ENCODE results near the gene CCDC102A. TPM values are rescaled to one million over a fixed set of nuclear protein-coding genes. Genes with fewer than 3 reads are reported as not detected.

Gene CCDC102A
- total RNA-seq, 1 donor from 2014 or later = 15.5 TPM

DNA sequence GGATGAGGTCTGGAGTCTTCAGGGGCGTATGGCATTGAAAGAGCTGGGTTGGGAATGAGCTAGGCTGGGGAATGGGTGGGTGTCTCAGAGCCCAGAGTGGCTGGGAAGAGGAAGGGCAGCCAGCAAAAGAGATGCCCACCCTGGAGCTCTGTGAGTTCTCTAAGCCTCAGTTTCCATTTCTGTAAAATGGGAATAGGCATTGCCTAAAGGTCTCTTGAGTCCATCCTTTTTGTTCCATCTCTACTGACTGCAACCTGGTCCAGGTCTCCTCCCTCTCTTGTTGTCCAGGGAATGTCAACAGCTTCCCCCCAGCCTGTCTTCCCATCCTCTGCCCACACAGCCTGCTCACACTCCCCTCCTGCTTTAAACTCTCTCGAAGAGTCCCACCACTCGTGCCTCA, 19.6 kb downstream of the CCDC102A start:
- POLR2A ChIA-PET = no interaction called here
- intact Hi-C loops (cut with micrococcal nuclease) = no loop called here
- Mint-ChIP-seq H3K4me3 (no peak overlapping the region), H3K36me3 (ENCODE audit: low read depth) (peaks cover 62% of the 10 kb centered on the region), H3K9me3 (no peaks in the 10 kb centered on the region), H3K4me1 (peaks cover 10% of the 10 kb centered on the region), H3K27ac (no peak overlapping the region), H3K27me3 (no peaks in the 10 kb centered on the region)
- TF ChIP-seq, protein P1, sequence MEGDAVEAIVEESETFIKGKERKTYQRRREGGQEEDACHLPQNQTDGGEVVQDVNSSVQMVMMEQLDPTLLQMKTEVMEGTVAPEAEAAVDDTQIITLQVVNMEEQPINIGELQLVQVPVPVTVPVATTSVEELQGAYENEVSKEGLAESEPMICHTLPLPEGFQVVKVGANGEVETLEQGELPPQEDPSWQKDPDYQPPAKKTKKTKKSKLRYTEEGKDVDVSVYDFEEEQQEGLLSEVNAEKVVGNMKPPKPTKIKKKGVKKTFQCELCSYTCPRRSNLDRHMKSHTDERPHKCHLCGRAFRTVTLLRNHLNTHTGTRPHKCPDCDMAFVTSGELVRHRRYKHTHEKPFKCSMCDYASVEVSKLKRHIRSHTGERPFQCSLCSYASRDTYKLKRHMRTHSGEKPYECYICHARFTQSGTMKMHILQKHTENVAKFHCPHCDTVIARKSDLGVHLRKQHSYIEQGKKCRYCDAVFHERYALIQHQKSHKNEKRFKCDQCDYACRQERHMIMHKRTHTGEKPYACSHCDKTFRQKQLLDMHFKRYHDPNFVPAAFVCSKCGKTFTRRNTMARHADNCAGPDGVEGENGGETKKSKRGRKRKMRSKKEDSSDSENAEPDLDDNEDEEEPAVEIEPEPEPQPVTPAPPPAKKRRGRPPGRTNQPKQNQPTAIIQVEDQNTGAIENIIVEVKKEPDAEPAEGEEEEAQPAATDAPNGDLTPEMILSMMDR (IDR thresholded peaks at IDR 0.05) = no peak
- ATAC-seq (ENCODE audit: low read depth) (no peak), DNase-seq (no peak)
- CTCF ChIA-PET = interaction anchor here (5.4 to 5.5 kb wide), 2 partner anchors 59 to 99 kb away, joined by 49 to 51 read pairs; no protein-coding TSS in a partner anchor

DNA sequence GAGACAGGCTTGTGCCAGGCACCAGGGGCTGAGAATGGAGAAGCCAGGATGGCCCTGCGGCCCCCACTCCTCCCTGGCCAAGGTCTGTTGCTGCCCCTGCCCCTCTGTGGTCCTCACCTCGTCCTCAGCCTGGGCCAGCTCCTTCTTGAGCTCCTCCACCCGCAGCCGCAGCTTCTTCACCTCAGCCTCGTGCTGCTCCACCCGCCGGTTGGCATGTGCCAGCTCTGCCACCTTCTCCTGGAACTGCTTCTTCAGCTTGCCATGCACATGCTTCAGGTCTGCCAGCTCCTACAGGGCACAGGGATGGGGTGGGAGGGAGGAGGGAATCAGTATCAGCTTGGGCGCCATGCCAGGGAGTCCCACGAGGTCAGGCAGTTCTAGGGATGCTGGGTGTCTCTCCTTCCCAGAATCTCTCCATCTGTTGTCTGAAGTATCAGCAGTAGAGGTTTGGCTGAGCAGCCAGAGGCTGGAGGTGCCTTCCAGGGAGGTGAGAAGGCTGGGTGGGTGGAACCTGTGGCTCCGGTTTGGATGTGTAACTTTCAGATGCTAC, 20.1 kb downstream of the CCDC102A start:
- ATAC-seq (ENCODE audit: low read depth) (no peak), DNase-seq (no peak)
- H3K9me3 Mint-ChIP-seq = no peaks in the 10 kb centered on the region
- H3K4me1 Mint-ChIP-seq = peaks cover 8% of the 10 kb centered on the region
- ChIA-PET POLR2A (interaction anchor here (0.6 kb wide), 1 partner anchor 27 kb away, joined by 3 read pairs; no protein-coding TSS in a partner anchor), CTCF (interaction anchor here (5.4 kb wide), 1 partner anchor 60 kb away, joined by 49 read pairs; no protein-coding TSS in a partner anchor)
- no peak overlapping the region for H3K4me3 Mint-ChIP-seq
- peaks cover 64% of the 10 kb centered on the region for H3K36me3 Mint-ChIP-seq (ENCODE audit: low read depth)
- H3K27me3 Mint-ChIP-seq = no peaks in the 10 kb centered on the region
- no peak overlapping the region for H3K27ac Mint-ChIP-seq
- TF ChIP-seq, protein P1 (IDR thresholded peaks at IDR 0.05) = no peak
- intact Hi-C loops (cut with micrococcal nuclease) = no loop called here

DNA sequence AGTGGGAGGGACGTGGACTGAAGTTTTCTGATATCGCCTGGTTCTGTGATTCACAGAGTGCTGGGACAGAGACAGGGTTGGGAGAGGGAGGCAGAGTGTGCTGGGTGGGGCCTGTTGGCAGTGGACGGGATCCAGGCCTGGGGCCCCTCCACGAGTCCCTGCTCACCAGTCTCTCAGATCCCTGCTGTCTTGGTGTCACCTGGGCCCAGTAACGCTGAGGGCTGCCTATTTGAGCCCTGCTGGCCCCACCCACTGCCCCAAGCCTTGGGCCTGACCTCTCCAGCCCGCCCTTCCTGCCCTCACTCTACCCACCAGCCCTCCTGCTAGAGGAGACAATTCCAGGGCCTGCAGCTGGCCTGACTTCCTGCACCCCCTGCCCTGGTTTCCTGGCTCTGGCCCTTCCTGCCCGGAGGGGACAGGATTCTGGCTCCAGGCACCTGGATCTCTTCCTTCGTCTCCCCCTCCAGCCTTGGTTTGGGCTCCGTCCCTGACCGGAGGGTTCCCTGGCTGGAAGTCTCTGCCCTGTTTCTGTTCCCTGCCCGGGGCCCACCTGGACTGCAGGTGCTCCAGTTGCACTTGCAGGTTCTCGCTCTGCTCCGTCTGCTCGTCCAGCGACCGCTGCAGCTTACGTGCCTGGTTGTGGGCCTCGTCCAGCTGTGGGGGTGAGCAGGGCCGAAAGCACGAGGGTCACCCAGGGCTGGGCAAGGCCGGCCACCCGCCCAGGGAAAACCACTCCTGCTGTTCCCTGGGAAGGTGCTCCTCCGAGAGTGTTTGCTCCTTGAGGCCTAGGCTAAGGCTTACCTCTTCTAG, 21.4 kb downstream of the CCDC102A start:
- no peaks in the 10 kb centered on the region for H3K9me3 Mint-ChIP-seq
- H3K4me3 Mint-ChIP-seq = no peak overlapping the region
- TF ChIP-seq, protein P1 (IDR thresholded peaks at IDR 0.05) = no peak
- no peak for DNase-seq
- ChIA-PET POLR2A (no interaction called here), CTCF (no interaction called here)
- intact Hi-C loops (cut with micrococcal nuclease) = no loop called here
- H3K4me1 Mint-ChIP-seq = peaks cover 3% of the 10 kb centered on the region
- H3K27me3 Mint-ChIP-seq = no peaks in the 10 kb centered on the region
- peaks cover 60% of the 10 kb centered on the region for H3K36me3 Mint-ChIP-seq (ENCODE audit: low read depth)
- no peak for ATAC-seq (ENCODE audit: low read depth)
- H3K27ac Mint-ChIP-seq = no peak overlapping the region

DNA sequence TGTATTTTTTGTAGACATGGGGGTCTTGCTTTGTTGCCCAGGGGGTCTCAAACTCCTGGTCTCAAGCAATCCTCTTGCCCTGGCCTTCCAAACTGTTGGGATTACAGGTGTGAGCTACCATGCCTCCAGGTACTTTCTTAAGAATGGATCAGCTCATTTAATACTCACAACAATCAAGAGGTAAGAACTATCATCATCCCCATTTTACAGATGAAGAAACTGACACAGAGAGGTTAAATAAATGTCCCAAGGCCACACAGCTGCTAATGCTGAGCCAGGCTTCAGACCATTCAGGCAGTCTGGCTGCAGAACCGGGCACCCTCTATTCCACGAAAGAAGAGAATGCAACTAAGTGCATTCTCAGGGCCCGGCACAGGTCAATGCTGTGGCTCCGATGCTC, 22.0 kb downstream of the CCDC102A start:
- Mint-ChIP-seq H3K27me3 (no peaks in the 10 kb centered on the region), H3K36me3 (ENCODE audit: low read depth) (peaks cover 60% of the 10 kb centered on the region), H3K4me1 (no peaks in the 10 kb centered on the region), H3K27ac (no peak overlapping the region), H3K4me3 (no peak overlapping the region), H3K9me3 (no peaks in the 10 kb centered on the region)
- CTCF ChIA-PET = no interaction called here
- ATAC-seq (ENCODE audit: low read depth) (no peak), DNase-seq (no peak)
- POLR2A ChIA-PET = interaction anchor here (1.0 kb wide), 1 partner anchor 27 kb away, joined by 5 read pairs; no protein-coding TSS in a partner anchor
- TF ChIP-seq, protein P1 (IDR thresholded peaks at IDR 0.05) = no peak
- intact Hi-C loops (cut with micrococcal nuclease) = no loop called here
